H1 (cell line): ENCODE measurements around the gene UTS2B. TPM values are rescaled to one million over a fixed set of nuclear protein-coding genes. Genes with fewer than 3 reads are reported as not detected.

ENCODE experiments used
- BACH1 ChIP-seq: IDR thresholded peaks from 2 replicates; pipeline ENCODE4 v1.6.1; 2012; ENCODE audit warnings: low read length, improper control_type of control experiment
- CHD2 ChIP-seq: IDR thresholded peaks from 2 replicates; pipeline ENCODE4 v1.6.1; 2012; ENCODE audit warnings: low read length, improper control_type of control experiment
- HDAC2 ChIP-seq, 2 experiments: fragments of 300-600 bp in 1 of 2; sonication (generic) in 1 of 2; IDR thresholded peaks; 2 replicates each; pipeline ENCODE4 v1.6.1; 2011 to 2012; ENCODE audit warnings: low read depth in 2 of 2, low read length in 2 of 2, mild to moderate bottlenecking in 2 of 2, moderate library complexity in 2 of 2, borderline replicate concordance in 1 of 2, inconsistent platforms in 1 of 2
- KDM5A ChIP-seq: fragments of 200-600 bp; IDR thresholded peaks from 2 replicates; pipeline ENCODE4 v1.7.1; 2012; ENCODE audit warnings: mild to moderate bottlenecking, low read length, inconsistent platforms, mixed read lengths
- MAFK ChIP-seq: IDR thresholded peaks from 2 replicates; pipeline ENCODE4 v1.6.1; 2012; ENCODE audit warnings: low read depth, mild to moderate bottlenecking, improper control_type of control experiment, low read length
- NANOG ChIP-seq: IDR thresholded peaks from 2 replicates; pipeline ENCODE4 v1.6.1; 2011; ENCODE audit warnings: low read length, low read depth, mild to moderate bottlenecking, inconsistent platforms; ENCODE audit not compliant: insufficient read depth, poor library complexity, severe bottlenecking
- POLR2AphosphoS5 ChIP-seq: IDR thresholded peaks from 2 replicates; pipeline ENCODE4 v1.6.1; 2011; ENCODE audit warnings: low read depth, low read length
- RBBP5 ChIP-seq: IDR thresholded peaks from 2 replicates; pipeline ENCODE4 v1.7.1; 2012; ENCODE audit warnings: low read depth, mild to moderate bottlenecking, inconsistent platforms, low read length, moderate library complexity, borderline replicate concordance
- RFX5 ChIP-seq: IDR thresholded peaks from 2 replicates; pipeline ENCODE4 v1.6.1; 2011; ENCODE audit warnings: low read depth, low read length, improper control_type of control experiment, borderline replicate concordance
- SIX5 ChIP-seq: IDR thresholded peaks from 2 replicates; pipeline ENCODE4 v1.6.1; 2011; ENCODE audit warnings: mild to moderate bottlenecking, low read depth, low read length
- polyA plus RNA-seq, 7 experiments: library from polyadenylated mRNA; depleted of rRNA in 3 of 7; stranded (reverse) in 5 of 7; unstranded in 2 of 7; fragments of >200 nt in 5 of 7; fragments of 200-250 nt in 2 of 7; gene quantifications; 1 replicate in 5 of 7; 2 replicates in 1 of 7; 4 replicates in 1 of 7; pipeline versions ENCODE4 v1.2.1 to v1.2.3, GENCODE V29; 2011 to 2013; ENCODE audit warnings: missing spikeins in 2 of 7, mixed read lengths in 2 of 7
- total RNA-seq: library from RNA; stranded (reverse); fragmentation: NEBNext Ultra II Directional; extraction: Animal tissue kit (Norgen Biotek cat#: 25700); gene quantifications from 2 replicates; pipeline ENCODE4 v1.2.1, GENCODE V29; 2021
- TF ChIP-seq, protein P1 (sequence below): fragments of 300-600 bp; sonication (generic); IDR thresholded peaks from 2 replicates; pipeline ENCODE4 v1.7.1; 2012; ENCODE audit warnings: low read length, moderate library complexity, mild to moderate bottlenecking, inconsistent platforms; ENCODE audit not compliant: insufficient replicate concordance

The UTS2B gene
- total and polyA plus RNA-seq, 2 of the 8 experiments (the other 6 are each of a cell fraction or from before 2014, with no cell fraction given), result not detected

GRCh38 chr3:191328962-191329653 is 1.2 kb downstream of the UTS2B start, which contains the start of gene CCDC50 (continued):
- TF ChIP-seq, protein P1, sequence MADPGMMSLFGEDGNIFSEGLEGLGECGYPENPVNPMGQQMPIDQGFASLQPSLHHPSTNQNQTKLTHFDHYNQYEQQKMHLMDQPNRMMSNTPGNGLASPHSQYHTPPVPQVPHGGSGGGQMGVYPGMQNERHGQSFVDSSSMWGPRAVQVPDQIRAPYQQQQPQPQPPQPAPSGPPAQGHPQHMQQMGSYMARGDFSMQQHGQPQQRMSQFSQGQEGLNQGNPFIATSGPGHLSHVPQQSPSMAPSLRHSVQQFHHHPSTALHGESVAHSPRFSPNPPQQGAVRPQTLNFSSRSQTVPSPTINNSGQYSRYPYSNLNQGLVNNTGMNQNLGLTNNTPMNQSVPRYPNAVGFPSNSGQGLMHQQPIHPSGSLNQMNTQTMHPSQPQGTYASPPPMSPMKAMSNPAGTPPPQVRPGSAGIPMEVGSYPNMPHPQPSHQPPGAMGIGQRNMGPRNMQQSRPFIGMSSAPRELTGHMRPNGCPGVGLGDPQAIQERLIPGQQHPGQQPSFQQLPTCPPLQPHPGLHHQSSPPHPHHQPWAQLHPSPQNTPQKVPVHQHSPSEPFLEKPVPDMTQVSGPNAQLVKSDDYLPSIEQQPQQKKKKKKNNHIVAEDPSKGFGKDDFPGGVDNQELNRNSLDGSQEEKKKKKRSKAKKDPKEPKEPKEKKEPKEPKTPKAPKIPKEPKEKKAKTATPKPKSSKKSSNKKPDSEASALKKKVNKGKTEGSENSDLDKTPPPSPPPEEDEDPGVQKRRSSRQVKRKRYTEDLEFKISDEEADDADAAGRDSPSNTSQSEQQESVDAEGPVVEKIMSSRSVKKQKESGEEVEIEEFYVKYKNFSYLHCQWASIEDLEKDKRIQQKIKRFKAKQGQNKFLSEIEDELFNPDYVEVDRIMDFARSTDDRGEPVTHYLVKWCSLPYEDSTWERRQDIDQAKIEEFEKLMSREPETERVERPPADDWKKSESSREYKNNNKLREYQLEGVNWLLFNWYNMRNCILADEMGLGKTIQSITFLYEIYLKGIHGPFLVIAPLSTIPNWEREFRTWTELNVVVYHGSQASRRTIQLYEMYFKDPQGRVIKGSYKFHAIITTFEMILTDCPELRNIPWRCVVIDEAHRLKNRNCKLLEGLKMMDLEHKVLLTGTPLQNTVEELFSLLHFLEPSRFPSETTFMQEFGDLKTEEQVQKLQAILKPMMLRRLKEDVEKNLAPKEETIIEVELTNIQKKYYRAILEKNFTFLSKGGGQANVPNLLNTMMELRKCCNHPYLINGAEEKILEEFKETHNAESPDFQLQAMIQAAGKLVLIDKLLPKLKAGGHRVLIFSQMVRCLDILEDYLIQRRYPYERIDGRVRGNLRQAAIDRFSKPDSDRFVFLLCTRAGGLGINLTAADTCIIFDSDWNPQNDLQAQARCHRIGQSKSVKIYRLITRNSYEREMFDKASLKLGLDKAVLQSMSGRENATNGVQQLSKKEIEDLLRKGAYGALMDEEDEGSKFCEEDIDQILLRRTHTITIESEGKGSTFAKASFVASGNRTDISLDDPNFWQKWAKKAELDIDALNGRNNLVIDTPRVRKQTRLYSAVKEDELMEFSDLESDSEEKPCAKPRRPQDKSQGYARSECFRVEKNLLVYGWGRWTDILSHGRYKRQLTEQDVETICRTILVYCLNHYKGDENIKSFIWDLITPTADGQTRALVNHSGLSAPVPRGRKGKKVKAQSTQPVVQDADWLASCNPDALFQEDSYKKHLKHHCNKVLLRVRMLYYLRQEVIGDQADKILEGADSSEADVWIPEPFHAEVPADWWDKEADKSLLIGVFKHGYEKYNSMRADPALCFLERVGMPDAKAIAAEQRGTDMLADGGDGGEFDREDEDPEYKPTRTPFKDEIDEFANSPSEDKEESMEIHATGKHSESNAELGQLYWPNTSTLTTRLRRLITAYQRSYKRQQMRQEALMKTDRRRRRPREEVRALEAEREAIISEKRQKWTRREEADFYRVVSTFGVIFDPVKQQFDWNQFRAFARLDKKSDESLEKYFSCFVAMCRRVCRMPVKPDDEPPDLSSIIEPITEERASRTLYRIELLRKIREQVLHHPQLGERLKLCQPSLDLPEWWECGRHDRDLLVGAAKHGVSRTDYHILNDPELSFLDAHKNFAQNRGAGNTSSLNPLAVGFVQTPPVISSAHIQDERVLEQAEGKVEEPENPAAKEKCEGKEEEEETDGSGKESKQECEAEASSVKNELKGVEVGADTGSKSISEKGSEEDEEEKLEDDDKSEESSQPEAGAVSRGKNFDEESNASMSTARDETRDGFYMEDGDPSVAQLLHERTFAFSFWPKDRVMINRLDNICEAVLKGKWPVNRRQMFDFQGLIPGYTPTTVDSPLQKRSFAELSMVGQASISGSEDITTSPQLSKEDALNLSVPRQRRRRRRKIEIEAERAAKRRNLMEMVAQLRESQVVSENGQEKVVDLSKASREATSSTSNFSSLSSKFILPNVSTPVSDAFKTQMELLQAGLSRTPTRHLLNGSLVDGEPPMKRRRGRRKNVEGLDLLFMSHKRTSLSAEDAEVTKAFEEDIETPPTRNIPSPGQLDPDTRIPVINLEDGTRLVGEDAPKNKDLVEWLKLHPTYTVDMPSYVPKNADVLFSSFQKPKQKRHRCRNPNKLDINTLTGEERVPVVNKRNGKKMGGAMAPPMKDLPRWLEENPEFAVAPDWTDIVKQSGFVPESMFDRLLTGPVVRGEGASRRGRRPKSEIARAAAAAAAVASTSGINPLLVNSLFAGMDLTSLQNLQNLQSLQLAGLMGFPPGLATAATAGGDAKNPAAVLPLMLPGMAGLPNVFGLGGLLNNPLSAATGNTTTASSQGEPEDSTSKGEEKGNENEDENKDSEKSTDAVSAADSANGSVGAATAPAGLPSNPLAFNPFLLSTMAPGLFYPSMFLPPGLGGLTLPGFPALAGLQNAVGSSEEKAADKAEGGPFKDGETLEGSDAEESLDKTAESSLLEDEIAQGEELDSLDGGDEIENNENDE, result no peak
- TF ChIP-seq KDM5A (no peak), NANOG (no peak), CHD2 (no peak), HDAC2 (IDR thresholded peaks at IDR 0.05; ENCODE audit: borderline replicate concordance in 1 of 2, low read depth in 2 of 2, low read length in 2 of 2) (peak in 1 of 2 experiments; percentile 28; a peak in 1 of 4 replicates), RBBP5 (peak; percentile 89; the same call in 1 of the 2 replicates), BACH1 (no peak), POLR2AphosphoS5 (peak; percentile 82), MAFK (no peak), SIX5 (no peak), RFX5 (no peak)
